ENCODE results near the gene RNF121. TPM values are rescaled to one million over a fixed set of nuclear protein-coding genes. Genes with fewer than 3 reads are reported as not detected.

RNF121 gene
- total and polyA plus RNA-seq, 2 of the 4 experiments (the other 2 are of a cell fraction): 43.4 to 88.7 TPM

DNA sequence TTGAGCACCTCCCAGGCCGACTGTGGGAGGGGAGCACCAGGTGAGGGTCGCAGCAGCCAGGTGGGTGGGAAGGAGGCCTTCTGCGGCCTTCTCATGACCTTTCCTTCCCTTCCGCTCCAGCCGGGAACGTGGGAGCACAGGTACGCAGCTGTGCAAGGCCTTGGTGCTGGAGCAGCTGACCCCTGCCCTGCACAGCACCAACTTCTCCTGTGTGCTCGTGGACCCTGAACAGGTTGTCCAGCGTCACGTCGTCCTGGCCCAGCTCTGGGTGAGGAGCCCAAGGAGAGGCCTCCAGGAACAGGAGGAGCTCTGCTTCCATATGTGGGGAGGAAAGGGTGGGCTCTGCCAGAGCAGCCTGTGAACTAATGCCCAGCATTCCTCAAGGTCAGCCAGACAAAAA is 72.4 kb downstream of the RNF121 start:
- H2AK9ac ChIP-seq (replicated peaks; ENCODE audit: low read depth, low read length, poor library complexity): no peak overlapping the region
- H3K36me3 ChIP-seq (ENCODE audit: control insufficient read depth, insufficient read depth, low read length): peaks cover 56% of the 10 kb centered on the region
- H3K9me1 ChIP-seq (ENCODE audit: insufficient read depth, low read length): peaks cover 6% of the 10 kb centered on the region
- H3K4ac ChIP-seq (ENCODE audit: low read depth, low read length): no peak overlapping the region
- H2BK15ac ChIP-seq (ENCODE audit: low read depth, low read length): no peak overlapping the region
- ATAC-seq (ENCODE audit: low read depth) (no peak), DNase-seq (no peak)
- H2BK120ac ChIP-seq (ENCODE audit: low read depth, low read length): no peak overlapping the region
- no peak overlapping the region for H3K9ac ChIP-seq (ENCODE audit: low read depth, low read length)
- no peak overlapping the region for H3K14ac ChIP-seq (replicated peaks; ENCODE audit: low read depth, low read length)
- no peak overlapping the region for H4K8ac ChIP-seq (ENCODE audit: low read depth in 2 of 2, low read length in 2 of 2)
- H3K4me2 ChIP-seq (ENCODE audit: low read depth, low read length): no peak overlapping the region
- BruUV-seq (replicated peaks): no TSS peak
- no peak overlapping the region for H4K5ac ChIP-seq (ENCODE audit: low read depth, low read length)
- WGBS, 2 experiments (ENCODE audit: extremely low coverage in 2 of 2, insufficient read length in 1 of 2): 80% methylated on average over 1 of the region's 11 CpGs; no CpG with 5 or more reads in 1 of the 2 experiments
- no peak overlapping the region for H3K18ac ChIP-seq (ENCODE audit: low read depth, low read length)
- ChIA-PET POLR2A (ENCODE audit: unreplicated experiment) (no interaction called here), CTCF (no interaction called here)
- H3K27ac ChIP-seq (ENCODE audit: insufficient read depth, low read length): no peak overlapping the region
- TF ChIP-seq MAZ (IDR thresholded peaks at IDR 0.05; ENCODE audit: borderline replicate concordance, low read depth, low read length): no peak
- no peak for TF ChIP-seq MXI1 (IDR thresholded peaks at IDR 0.05; ENCODE audit: borderline replicate concordance, low read depth, low read length)
- TF ChIP-seq, protein P1, sequence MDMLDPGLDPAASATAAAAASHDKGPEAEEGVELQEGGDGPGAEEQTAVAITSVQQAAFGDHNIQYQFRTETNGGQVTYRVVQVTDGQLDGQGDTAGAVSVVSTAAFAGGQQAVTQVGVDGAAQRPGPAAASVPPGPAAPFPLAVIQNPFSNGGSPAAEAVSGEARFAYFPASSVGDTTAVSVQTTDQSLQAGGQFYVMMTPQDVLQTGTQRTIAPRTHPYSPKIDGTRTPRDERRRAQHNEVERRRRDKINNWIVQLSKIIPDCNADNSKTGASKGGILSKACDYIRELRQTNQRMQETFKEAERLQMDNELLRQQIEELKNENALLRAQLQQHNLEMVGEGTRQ (IDR thresholded peaks at IDR 0.05; ENCODE audit: low read depth, low read length): no peak
- TF ChIP-seq CHD1 (IDR thresholded peaks at IDR 0.05; ENCODE audit: low read depth, low read length): no peak
- H3K4me1 ChIP-seq (ENCODE audit: control insufficient read depth, insufficient read depth, low read length): peaks cover 6% of the 10 kb centered on the region
- H3K23ac ChIP-seq (ENCODE audit: low read depth, low read length): no peak overlapping the region
- H3K27me3 ChIP-seq (ENCODE audit: control insufficient read depth, insufficient read depth, low read length): no peaks in the 10 kb centered on the region
- no peak overlapping the region for H2AK5ac ChIP-seq (ENCODE audit: low read depth, low read length)
- no peaks in the 10 kb centered on the region for H3K9me3 ChIP-seq (ENCODE audit: control insufficient read depth, insufficient read depth, low read length)
- dilution Hi-C loops (cut with HindIII; ENCODE audit: low sequenced_read_pairs, unreplicated experiment): no loop called here
- no peak overlapping the region for H4K91ac ChIP-seq (ENCODE audit: insufficient read depth, low read depth, low read length)
- peaks cover 28% of the 10 kb centered on the region for H4K20me1 ChIP-seq (ENCODE audit: insufficient read depth, low read length)
- H3K56ac ChIP-seq (ENCODE audit: extremely low read depth, insufficient read depth, low read length): no peak overlapping the region
- H2BK5ac ChIP-seq (ENCODE audit: low read depth, low read length, poor library complexity, severe bottlenecking): no peak overlapping the region
- intact Hi-C loops (cut with micrococcal nuclease): no loop called here
- in situ Hi-C loops (cut with MboI; ENCODE audit: low sequenced_read_pairs): no loop called here
- H2AFZ ChIP-seq (replicated peaks; ENCODE audit: low read length, poor library complexity): no peak overlapping the region
- no peak overlapping the region for H3K4me3 ChIP-seq (ENCODE audit: insufficient read depth, low read depth, low read length)
- peaks cover 3 to 15% of the 10 kb centered on the region in 2 experiments; a peak in 2 of 4 replicates for H3K79me1 ChIP-seq (ENCODE audit: low read depth in 1 of 2, low read length in 2 of 2)
- H2BK20ac ChIP-seq (ENCODE audit: low read depth, low read length): no peak overlapping the region
